GM12873 (cell line): ENCODE measurements around the gene RGL1.
A peak's percentile ranks its signal among the peaks of the same experiment; 100 is the strongest.

Experiments used
- TF ChIP-seq, protein P1 (sequence below): IDR thresholded peaks from 2 replicates; pipeline ENCODE4 v1.5.1; 2012; ENCODE audit warnings: low read depth, mild to moderate bottlenecking, moderate library complexity, low read length, control low read depth; ENCODE audit not compliant: insufficient read depth; ENCODE audit errors: missing control alignments

RGL1 gene

GRCh38 chr1:183922197-183922596, 117.3 kb downstream of the RGL1 start:
- TF ChIP-seq, protein P1, sequence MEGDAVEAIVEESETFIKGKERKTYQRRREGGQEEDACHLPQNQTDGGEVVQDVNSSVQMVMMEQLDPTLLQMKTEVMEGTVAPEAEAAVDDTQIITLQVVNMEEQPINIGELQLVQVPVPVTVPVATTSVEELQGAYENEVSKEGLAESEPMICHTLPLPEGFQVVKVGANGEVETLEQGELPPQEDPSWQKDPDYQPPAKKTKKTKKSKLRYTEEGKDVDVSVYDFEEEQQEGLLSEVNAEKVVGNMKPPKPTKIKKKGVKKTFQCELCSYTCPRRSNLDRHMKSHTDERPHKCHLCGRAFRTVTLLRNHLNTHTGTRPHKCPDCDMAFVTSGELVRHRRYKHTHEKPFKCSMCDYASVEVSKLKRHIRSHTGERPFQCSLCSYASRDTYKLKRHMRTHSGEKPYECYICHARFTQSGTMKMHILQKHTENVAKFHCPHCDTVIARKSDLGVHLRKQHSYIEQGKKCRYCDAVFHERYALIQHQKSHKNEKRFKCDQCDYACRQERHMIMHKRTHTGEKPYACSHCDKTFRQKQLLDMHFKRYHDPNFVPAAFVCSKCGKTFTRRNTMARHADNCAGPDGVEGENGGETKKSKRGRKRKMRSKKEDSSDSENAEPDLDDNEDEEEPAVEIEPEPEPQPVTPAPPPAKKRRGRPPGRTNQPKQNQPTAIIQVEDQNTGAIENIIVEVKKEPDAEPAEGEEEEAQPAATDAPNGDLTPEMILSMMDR, result peak; percentile 39

- TF ChIP-seq, protein P1, result no peak
Measured at GRCh38 chr1:183925947-183926346, 121.0 kb downstream of the RGL1 start.

- TF ChIP-seq, protein P1, result no peak
Measured at GRCh38 chr1:183926983-183927382, 122.1 kb downstream of the RGL1 start.

GRCh38 chr1:183931646-183932271, 126.8 kb downstream of the RGL1 start:
- TF ChIP-seq, protein P1, result no peak

- TF ChIP-seq, protein P1, result no peak
Measured at GRCh38 chr1:183932412-183932811, 127.5 kb downstream of the RGL1 start.

- TF ChIP-seq, protein P1, result no peak
Measured at GRCh38 chr1:183933528-183934179, 128.7 kb downstream of the RGL1 start.

GRCh38 chr1:183934314-183934713, 129.4 kb downstream of the RGL1 start:
- TF ChIP-seq, protein P1, result no peak
